Measurements from ENCODE around the gene INPP5A. TPM values are rescaled to one million over a fixed set of nuclear protein-coding genes. Genes with fewer than 3 reads are reported as not detected.
"Not testable (repeated sequence)": the region's sequence is repeated elsewhere in the genome, so short reads cannot be mapped to it uniquely, and the experiment has no call there.

Gene INPP5A
- total and polyA plus RNA-seq, 2 of the 13 experiments (the other 11 are each of a cell fraction or from before 2014, with no cell fraction given), result 17.5 to 37.9 TPM

GRCh38 chr10:132551808-132552130 is 14.2 kb downstream of the INPP5A start:
- H3K4me3 ChIP-seq (replicated peaks in 1 of 3; ENCODE audit: insufficient read depth in 1 of 3, low read depth in 2 of 3, low read length in 3 of 3), result no peak overlapping the region
- FAIRE-seq (no peak), DNase-seq (ENCODE audit: low spot score) (no peak), ATAC-seq (no peak)
- H2AFZ ChIP-seq (ENCODE audit: low read length), result no peak overlapping the region
- H3K27me3 ChIP-seq (ENCODE audit: control insufficient read depth in 1 of 2, insufficient read depth in 2 of 2, low read length in 2 of 2), result no peaks in the 10 kb centered on the region
- H3K4me2 ChIP-seq (ENCODE audit: low read depth, low read length), result 0 out of 2 replicates have a peak overlapping the region, but pooled peaks have one; percentile 1
- H3K4me1 ChIP-seq (ENCODE audit: insufficient read depth, low read length), result peaks cover 28% of the 10 kb centered on the region
- no peaks in the 10 kb centered on the region for H3K9me3 ChIP-seq (ENCODE audit: low read length)
- in situ Hi-C loops (cut with HindIII; ENCODE audit: extremely low pct_ligation_motif_present, low pct_unique_long_range_greater_than_20kb), result no loop called here
- H3K27ac ChIP-seq (ENCODE audit: extremely low read length, insufficient read depth, low read length), result no peak overlapping the region
- WGBS (ENCODE audit: low lambda C conversion rate), result 88% methylated on average over 5 of the region's 8 CpGs
- ChIA-PET POLR2A (no interaction called here), CTCF (ENCODE audit: low intra/inter-chr PET ratio, low total read pairs) (no interaction called here)
- intact Hi-C loops (cut with micrococcal nuclease; ENCODE audit: unreplicated experiment), result no loop called here
- BruUV-seq (replicated peaks), result no TSS peak
- H3K9ac ChIP-seq (ENCODE audit: insufficient read depth, low read depth, low read length), result no peak overlapping the region
- peaks cover 20% of the 10 kb centered on the region; the same call in 1 of the 2 replicates for H4K20me1 ChIP-seq (ENCODE audit: insufficient read depth, low read length)
- TF ChIP-seq ZBTB37 (CRISPR knock-in tag; IDR thresholded peaks at IDR 0.05), result no peak
- H3K36me3 ChIP-seq (replicated peaks in 1 of 2; ENCODE audit: control insufficient read depth in 1 of 2, insufficient read depth in 2 of 2, low read length in 2 of 2), result peaks cover 0 to 2% of the 10 kb centered on the region in 2 experiments; a peak in 1 of 5 replicates
- peaks cover 43% of the 10 kb centered on the region for H3K79me2 ChIP-seq (ENCODE audit: insufficient read depth, low read length)

GRCh38 chr10:132552635-132553034 is 15.0 kb downstream of the INPP5A start:
- POLR2A ChIA-PET; FAIRE-seq; CTCF ChIA-PET (ENCODE audit: low intra/inter-chr PET ratio, low total read pairs); ATAC-seq; DNase-seq (ENCODE audit: low spot score); H3K9me3 ChIP-seq (ENCODE audit: low read length); H3K27ac ChIP-seq (ENCODE audit: extremely low read length, insufficient read depth, low read length); H3K4me2 ChIP-seq (ENCODE audit: low read depth, low read length); H3K9ac ChIP-seq (ENCODE audit: insufficient read depth, low read depth, low read length); in situ Hi-C loops (cut with HindIII; ENCODE audit: extremely low pct_ligation_motif_present, low pct_unique_long_range_greater_than_20kb); H3K4me3 ChIP-seq (replicated peaks in 1 of 3; ENCODE audit: insufficient read depth in 1 of 3, low read depth in 2 of 3, low read length in 3 of 3); BruUV-seq (replicated peaks); H3K36me3 ChIP-seq (replicated peaks in 1 of 2; ENCODE audit: control insufficient read depth in 1 of 2, insufficient read depth in 2 of 2, low read length in 2 of 2); H3K27me3 ChIP-seq (ENCODE audit: control insufficient read depth in 1 of 2, insufficient read depth in 2 of 2, low read length in 2 of 2); intact Hi-C loops (cut with micrococcal nuclease; ENCODE audit: unreplicated experiment); H2AFZ ChIP-seq (ENCODE audit: low read length): not testable (repeated sequence)
- Histone ChIP-seq H3K79me2 (ENCODE audit: insufficient read depth, low read length) (peaks cover 44% of the 10 kb centered on the region), H3K4me1 (ENCODE audit: insufficient read depth, low read length) (peaks cover 28% of the 10 kb centered on the region), H4K20me1 (ENCODE audit: insufficient read depth, low read length) (peaks cover 20% of the 10 kb centered on the region; the same call in 1 of the 2 replicates)
- WGBS (ENCODE audit: low lambda C conversion rate), result 89% methylated on average over 6 of the region's 6 CpGs

GRCh38 chr10:132553568-132553967 is 16.0 kb downstream of the INPP5A start:
- Histone ChIP-seq H3K79me2 (ENCODE audit: insufficient read depth, low read length) (peaks cover 39% of the 10 kb centered on the region), H3K4me2 (ENCODE audit: low read depth, low read length) (0 out of 2 replicates have a peak overlapping the region, but pooled peaks have one; percentile 21), H3K4me1 (ENCODE audit: insufficient read depth, low read length) (peaks cover 28% of the 10 kb centered on the region), H4K20me1 (ENCODE audit: insufficient read depth, low read length) (peaks cover 20% of the 10 kb centered on the region; the same call in 1 of the 2 replicates)
- POLR2A ChIA-PET; ATAC-seq; CTCF ChIA-PET (ENCODE audit: low intra/inter-chr PET ratio, low total read pairs); H3K36me3 ChIP-seq (replicated peaks in 1 of 2; ENCODE audit: control insufficient read depth in 1 of 2, insufficient read depth in 2 of 2, low read length in 2 of 2); BruUV-seq (replicated peaks); intact Hi-C loops (cut with micrococcal nuclease; ENCODE audit: unreplicated experiment); H3K9ac ChIP-seq (ENCODE audit: insufficient read depth, low read depth, low read length); in situ Hi-C loops (cut with HindIII; ENCODE audit: extremely low pct_ligation_motif_present, low pct_unique_long_range_greater_than_20kb); FAIRE-seq; DNase-seq (ENCODE audit: low spot score); H2AFZ ChIP-seq (ENCODE audit: low read length); H3K27me3 ChIP-seq (ENCODE audit: control insufficient read depth in 1 of 2, insufficient read depth in 2 of 2, low read length in 2 of 2); H3K27ac ChIP-seq (ENCODE audit: extremely low read length, insufficient read depth, low read length); H3K9me3 ChIP-seq (ENCODE audit: low read length); H3K4me3 ChIP-seq (replicated peaks in 1 of 3; ENCODE audit: insufficient read depth in 1 of 3, low read depth in 2 of 3, low read length in 3 of 3): not testable (repeated sequence)
- WGBS (ENCODE audit: low lambda C conversion rate), result 92% methylated on average over 3 of the region's 3 CpGs

All from HepG2 (cell line).